WTC11 (cell line): ENCODE data around the gene WDR47.

Experiments used
- ATF2 ChIP-seq: sonication (generic); formaldehyde crosslinking; IDR thresholded peaks from 2 replicates; pipeline ENCODE4 v1.8.1; 2022; ENCODE audit warnings: low read depth, missing genetic modification reagents, borderline replicate concordance
- CBFB ChIP-seq: sonication (generic); formaldehyde crosslinking; IDR thresholded peaks from 2 replicates; pipeline ENCODE4 v1.8.1; 2022; ENCODE audit warnings: mild to moderate bottlenecking, low read depth, missing genetic modification reagents
- CDX4 ChIP-seq: fragments of 250-450 bp; sonication (Bioruptor Pico); IDR thresholded peaks from 2 replicates; pipeline ENCODE4 v1.9.0; 2021; ENCODE audit warnings: moderate library complexity, mild to moderate bottlenecking, inconsistent platforms, borderline replicate concordance
- CREM ChIP-seq: sonication (generic); formaldehyde crosslinking; IDR thresholded peaks from 2 replicates; pipeline ENCODE4 v1.8.1; 2022; ENCODE audit warnings: mild to moderate bottlenecking, missing genetic modification reagents, moderate library complexity
- CTCF ChIP-seq: fragments of 200-600 bp; IDR thresholded peaks from 2 replicates; pipeline ENCODE4 v1.8.0; 2022; ENCODE audit warnings: antibody characterized with exemption
- ESRRA ChIP-seq: sonication (generic); formaldehyde crosslinking; IDR thresholded peaks from 2 replicates; pipeline ENCODE4 v1.8.1; 2022; ENCODE audit warnings: mild to moderate bottlenecking, missing genetic modification reagents, borderline replicate concordance
- FOXK1 ChIP-seq: sonication (generic); formaldehyde crosslinking; IDR thresholded peaks from 2 replicates; pipeline ENCODE4 v1.8.0; 2022; ENCODE audit warnings: mild to moderate bottlenecking, moderate library complexity, missing genetic modification reagents
- MAX ChIP-seq: sonication (generic); formaldehyde crosslinking; IDR thresholded peaks from 2 replicates; pipeline ENCODE4 v1.8.0; 2022; ENCODE audit warnings: mild to moderate bottlenecking, missing genetic modification reagents
- SP1 ChIP-seq: sonication (generic); formaldehyde crosslinking; conservative IDR thresholded peaks from 2 replicates; pipeline ENCODE4 v1.8.1; 2022; ENCODE audit warnings: missing genetic modification reagents
- STAT6 ChIP-seq: sonication (generic); formaldehyde crosslinking; conservative IDR thresholded peaks from 2 replicates; pipeline ENCODE4 v1.8.1; 2023; ENCODE audit warnings: mild to moderate bottlenecking, low read depth, missing genetic modification reagents, moderate library complexity
- TCF7 ChIP-seq: sonication (generic); formaldehyde crosslinking; IDR thresholded peaks from 2 replicates; pipeline ENCODE4 v1.8.0; 2022; ENCODE audit warnings: mild to moderate bottlenecking, low read depth, missing genetic modification reagents, moderate library complexity
- ZNF232 ChIP-seq: sonication (generic); formaldehyde crosslinking; IDR thresholded peaks from 2 replicates; pipeline ENCODE4 v1.8.0; 2022; ENCODE audit warnings: mild to moderate bottlenecking, missing genetic modification reagents

GRCh38 chr1:109091078-109091838, 49.4 kb upstream of the WDR47 start:
- no peak for TF ChIP-seq CTCF
- no peak for TF ChIP-seq ATF2 (CRISPR knock-in tag)
- no peak for TF ChIP-seq MAX (CRISPR knock-in tag)
- TF ChIP-seq FOXK1 (CRISPR knock-in tag): no peak
- TF ChIP-seq TCF7 (CRISPR knock-in tag): no peak
- no peak for TF ChIP-seq CDX4 (CRISPR knock-in tag)
- TF ChIP-seq CREM (CRISPR knock-in tag): no peak
- no peak for TF ChIP-seq CBFB
- no peak for TF ChIP-seq SP1 (CRISPR knock-in tag)
- no peak for TF ChIP-seq ZNF232 (CRISPR knock-in tag)
- no peak for TF ChIP-seq ESRRA (CRISPR knock-in tag)
- no peak for TF ChIP-seq STAT6 (CRISPR knock-in tag)
